ENCODE results near the gene SF3B4. TPM values are rescaled to one million over a fixed set of nuclear protein-coding genes. Genes with fewer than 3 reads are reported as not detected.
A peak's percentile ranks its signal among the peaks of the same experiment; 100 is the strongest.

The SF3B4 gene
- total RNA-seq, 1 donor from 2014 or later, result 3.1 TPM

- no peak for DNase-seq (ENCODE audit: low spot score)
These were observed 5.6 kb upstream of the SF3B4 start for GRCh38 chr1:149933208-149933607.

- no peak for DNase-seq (ENCODE audit: low spot score)
These were observed 4.9 kb upstream of the SF3B4 start for GRCh38 chr1:149932474-149932873.

DNA sequence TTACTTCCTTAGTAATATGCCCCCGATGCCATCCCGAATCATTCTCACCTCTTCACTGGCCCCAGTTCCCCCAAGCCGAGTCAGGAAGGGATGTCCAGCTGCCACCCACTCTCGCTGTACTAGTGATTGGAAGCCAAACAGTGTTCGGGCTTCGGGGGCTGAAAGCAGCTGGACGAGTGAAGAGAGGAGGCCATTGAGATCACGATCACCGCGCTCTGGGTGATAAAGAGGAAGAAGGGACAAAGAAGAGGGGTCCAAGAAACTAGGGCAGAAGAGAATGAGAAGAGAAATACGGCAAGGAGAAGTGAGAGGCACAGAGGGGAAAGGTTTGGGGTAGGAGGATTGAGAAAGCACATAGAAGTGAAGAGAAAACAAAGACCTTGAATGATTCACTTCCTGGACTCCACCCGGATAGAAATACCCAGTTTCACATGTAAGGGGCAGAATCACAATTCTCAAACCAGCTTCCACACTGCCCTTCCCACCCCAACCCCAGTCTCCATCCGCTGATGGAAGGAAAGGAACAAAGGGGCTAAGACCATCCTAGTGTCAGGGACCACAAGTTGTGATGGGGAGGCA lies 3.7 kb upstream of the SF3B4 start:
- DNase-seq (ENCODE audit: low spot score), result no peak

GRCh38 chr1:149929856-149930255 lies 2.3 kb upstream of the SF3B4 start:
- DNase-seq (ENCODE audit: low spot score), result no peak

DNA sequence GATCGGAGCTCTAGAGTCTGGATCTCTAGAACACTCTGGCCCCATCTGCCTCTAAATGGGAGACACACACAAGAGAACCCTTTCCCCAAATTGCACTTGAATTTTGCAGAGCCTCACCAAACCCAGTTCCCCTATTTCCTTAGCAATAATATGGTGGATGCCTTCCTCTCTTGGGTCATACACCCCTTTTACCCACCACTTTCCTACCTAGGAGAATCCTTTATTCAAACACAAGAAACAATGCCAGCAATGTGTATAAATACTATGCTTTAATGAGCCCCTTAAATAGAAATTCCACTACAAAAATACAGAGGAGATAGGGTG lies 760 bp upstream of the SF3B4 start:
- DNase-seq (ENCODE audit: low spot score), result no peak

GRCh38 chr1:149927056-149927562 lies 494 bp downstream of the SF3B4 start:
- no peak for DNase-seq (ENCODE audit: low spot score)

DNA sequence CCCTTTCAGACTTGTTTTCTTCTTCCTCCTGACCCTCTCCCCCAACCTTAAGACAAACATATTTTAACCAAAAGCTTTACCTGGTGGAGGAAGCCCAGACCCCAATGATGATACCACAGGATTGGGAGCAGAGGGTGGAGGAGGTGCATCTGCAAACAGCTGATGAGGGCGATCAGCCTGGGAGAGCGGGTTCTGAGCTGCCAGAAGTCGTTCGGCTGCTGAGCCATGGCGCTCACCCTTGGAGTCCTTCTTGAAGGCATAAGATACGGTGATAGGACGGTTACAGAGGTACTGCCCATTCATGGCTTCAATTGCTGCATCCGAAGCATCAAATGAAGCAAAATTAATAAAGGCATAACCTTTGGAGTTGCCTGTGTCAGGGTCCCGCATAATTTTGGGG lies 1.3 kb downstream of the SF3B4 start:
- DNase-seq (ENCODE audit: low spot score), result no peak

DNA sequence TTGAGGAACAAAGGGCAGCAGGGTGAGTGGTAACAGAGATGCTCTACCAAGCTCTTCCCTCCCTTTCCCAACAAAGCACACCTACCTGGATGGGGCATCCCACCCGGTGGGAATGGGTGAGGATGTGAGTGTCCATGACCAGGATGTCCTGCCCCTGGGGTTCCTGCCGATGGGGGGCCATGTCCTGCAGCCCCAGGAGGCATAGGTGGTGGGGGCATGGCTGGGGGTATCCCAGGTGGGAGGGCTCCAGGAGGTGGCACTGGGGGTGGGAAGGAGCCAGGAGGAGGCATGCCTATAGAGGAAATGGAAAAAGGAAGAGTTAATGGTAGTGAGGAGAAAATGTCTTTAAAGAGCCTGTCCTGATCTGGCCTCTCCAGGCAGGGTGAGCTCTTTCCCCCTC lies 1.9 kb downstream of the SF3B4 start:
- no peak for DNase-seq (ENCODE audit: low spot score)

- no peak for DNase-seq (ENCODE audit: low spot score)
These were observed 2.3 kb downstream of the SF3B4 start for GRCh38 chr1:149925345-149925744.

DNA sequence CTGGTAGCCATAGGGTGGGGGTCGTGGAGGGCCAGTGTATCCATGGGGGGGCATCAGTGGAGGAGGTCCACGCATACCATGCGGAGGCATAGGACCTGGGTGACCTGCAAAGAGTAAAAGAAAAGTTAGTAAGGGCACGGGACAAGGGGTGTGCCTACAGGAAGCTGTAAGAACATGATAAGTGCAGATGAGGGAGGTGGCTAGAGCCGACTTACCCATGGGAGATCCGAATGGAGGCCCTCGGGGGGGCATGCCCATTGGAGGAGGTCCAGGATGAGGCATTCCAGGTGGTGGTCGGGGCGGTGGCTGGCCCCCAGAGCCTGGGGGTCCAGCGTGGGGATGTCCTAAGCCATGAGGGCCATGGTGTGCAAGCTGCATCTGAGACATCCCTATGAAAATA lies 4.0 kb downstream of the SF3B4 start:
- DNase-seq (ENCODE audit: low spot score), result no peak

GRCh38 chr1:149917571-149918144 lies 9.9 kb downstream of the SF3B4 start, which contains the start of gene SV2A:
Gene SV2A, minus strand, starts transcription at chr1:149917844. Its CDS starts 4,004 bp downstream, at chr1:149913840.
- peak; percentile 64 for DNase-seq (ENCODE audit: low spot score)

- no peak for DNase-seq (ENCODE audit: low spot score)
These were observed 10.7 kb downstream of the SF3B4 start for GRCh38 chr1:149916898-149917252.

DNA sequence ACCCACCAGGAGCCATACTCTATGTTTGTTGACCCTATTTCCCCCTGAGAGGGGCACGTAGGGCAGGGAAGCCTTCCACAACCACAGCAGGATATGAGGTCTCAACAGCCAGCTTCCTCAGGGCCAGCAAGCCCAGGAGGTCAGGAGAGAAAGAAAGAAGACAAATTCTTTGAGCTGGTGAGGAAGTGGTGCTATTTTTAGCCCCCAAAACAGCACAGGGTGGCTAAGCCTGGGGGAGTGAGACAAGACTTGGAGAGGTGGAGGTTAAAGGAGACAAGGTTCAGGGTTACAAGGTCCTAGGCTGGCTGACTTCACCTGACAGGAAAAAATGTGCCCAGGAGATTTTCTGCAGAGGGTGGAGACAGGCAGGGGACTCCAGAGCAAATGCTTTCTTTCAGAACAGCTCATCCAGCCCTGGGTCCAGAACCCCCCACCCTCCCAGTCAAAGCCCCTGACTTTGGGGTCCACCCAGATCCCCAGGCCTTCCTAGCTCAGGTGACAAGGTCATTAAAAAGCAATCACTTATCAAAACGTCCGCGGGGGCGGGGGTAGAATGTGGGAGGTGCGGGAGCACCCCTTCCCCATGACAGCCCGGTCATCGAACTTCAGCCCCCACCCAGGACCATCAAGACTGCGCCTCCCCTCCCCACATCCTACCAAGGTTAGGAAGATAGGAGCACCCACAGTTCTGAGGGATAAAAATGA lies 11.3 kb downstream of the SF3B4 start:
- DNase-seq (ENCODE audit: low spot score), result no peak

GRCh38 chr1:149915429-149916192 lies 12.0 kb downstream of the SF3B4 start:
- DNase-seq (ENCODE audit: low spot score), result no peak

GRCh38 chr1:149914545-149914944 lies 13.1 kb downstream of the SF3B4 start:
- no peak for DNase-seq (ENCODE audit: low spot score)

DNA sequence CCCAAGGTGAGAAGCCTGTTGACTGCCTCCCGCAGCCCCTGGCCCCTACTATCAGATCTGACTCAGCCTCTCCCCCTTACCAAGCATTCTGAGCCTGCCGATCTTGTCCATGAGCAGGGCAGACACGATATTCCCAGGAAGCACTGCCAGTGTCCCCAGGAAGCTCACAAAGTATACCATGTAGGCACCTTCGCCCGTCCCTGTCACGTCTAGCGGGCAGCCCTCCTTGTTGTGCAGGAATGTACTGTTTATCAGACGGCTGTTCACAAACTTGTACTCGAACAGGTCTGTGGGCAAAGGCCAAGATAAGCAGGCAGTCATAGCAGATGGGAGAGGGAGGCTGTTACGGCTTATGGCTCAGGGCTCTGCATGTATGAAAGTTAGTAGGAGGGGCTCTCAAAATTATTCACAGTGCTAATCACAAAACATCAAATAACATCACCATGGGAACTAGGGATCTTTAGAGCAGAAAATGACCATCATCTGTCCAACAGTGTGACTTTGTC lies 21.0 kb downstream of the SF3B4 start:
- no peak for DNase-seq (ENCODE audit: low spot score)

GRCh38 chr1:149903836-149904491 lies 23.6 kb downstream of the SF3B4 start:
- peak; percentile 56 for DNase-seq (ENCODE audit: low spot score)

- peak; percentile 97 for DNase-seq (ENCODE audit: low spot score)
These were observed 27.9 kb downstream of the SF3B4 start, which contains the start of gene BOLA1 for GRCh38 chr1:149899460-149900284. Gene BOLA1, plus strand, starts transcription at chr1:149899568. Its CDS starts 492 bp downstream, at chr1:149900060.

- no peak for DNase-seq (ENCODE audit: low spot score)
These were observed 31.0 kb downstream of the SF3B4 start for GRCh38 chr1:149896575-149896974.

DNA sequence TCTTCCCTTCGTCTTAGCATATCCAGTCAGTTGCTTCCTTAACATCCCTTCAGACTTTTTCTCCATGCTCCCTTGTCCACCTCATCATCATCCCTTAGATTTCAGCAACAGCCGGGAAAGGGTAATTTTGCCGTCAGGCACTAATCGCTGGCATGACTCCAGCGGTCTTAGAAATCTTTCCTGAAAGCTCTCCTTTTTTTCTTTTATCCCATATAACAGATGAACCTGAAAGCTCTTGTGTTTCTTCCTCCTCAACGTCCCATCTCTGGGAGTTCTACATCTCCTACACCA lies 38.7 kb downstream of the SF3B4 start:
- no peak for DNase-seq (ENCODE audit: low spot score)
